ENCODE data around the gene VGLL3. TPM values are rescaled to one million over a fixed set of nuclear protein-coding genes. Genes with fewer than 3 reads are reported as not detected.

VGLL3 gene
- total RNA-seq, 2 donors from 2014 or later: 45.6 to 80.0 TPM

- Histone ChIP-seq H3K9me3 (no peaks in the 10 kb centered on the region), H3K36me3 (peaks cover 5% of the 10 kb centered on the region), H3K27me3 (replicated peaks; ENCODE audit: insufficient read depth) (no peaks in the 10 kb centered on the region), H3K27ac (no peak overlapping the region), H3K4me3 (no peak overlapping the region), H3K4me1 (ENCODE audit: control insufficient read depth in 1 of 2, low read depth in 2 of 2) (peaks cover 9 to 21% of the 10 kb centered on the region in 2 donors)
- TF ChIP-seq, protein P1, sequence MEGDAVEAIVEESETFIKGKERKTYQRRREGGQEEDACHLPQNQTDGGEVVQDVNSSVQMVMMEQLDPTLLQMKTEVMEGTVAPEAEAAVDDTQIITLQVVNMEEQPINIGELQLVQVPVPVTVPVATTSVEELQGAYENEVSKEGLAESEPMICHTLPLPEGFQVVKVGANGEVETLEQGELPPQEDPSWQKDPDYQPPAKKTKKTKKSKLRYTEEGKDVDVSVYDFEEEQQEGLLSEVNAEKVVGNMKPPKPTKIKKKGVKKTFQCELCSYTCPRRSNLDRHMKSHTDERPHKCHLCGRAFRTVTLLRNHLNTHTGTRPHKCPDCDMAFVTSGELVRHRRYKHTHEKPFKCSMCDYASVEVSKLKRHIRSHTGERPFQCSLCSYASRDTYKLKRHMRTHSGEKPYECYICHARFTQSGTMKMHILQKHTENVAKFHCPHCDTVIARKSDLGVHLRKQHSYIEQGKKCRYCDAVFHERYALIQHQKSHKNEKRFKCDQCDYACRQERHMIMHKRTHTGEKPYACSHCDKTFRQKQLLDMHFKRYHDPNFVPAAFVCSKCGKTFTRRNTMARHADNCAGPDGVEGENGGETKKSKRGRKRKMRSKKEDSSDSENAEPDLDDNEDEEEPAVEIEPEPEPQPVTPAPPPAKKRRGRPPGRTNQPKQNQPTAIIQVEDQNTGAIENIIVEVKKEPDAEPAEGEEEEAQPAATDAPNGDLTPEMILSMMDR (IDR thresholded peaks at IDR 0.05): no peak
- DNase-seq (ENCODE audit: low spot score) (no peak), ATAC-seq (ENCODE audit: insufficient number of reproducible peaks, low FRiP score, low read depth) (no peak)
These were observed 48.7 kb downstream of the VGLL3 start for GRCh38 chr3:86942206-86942605.

- Histone ChIP-seq H3K27ac (peak overlapping the region; percentile 11 to 22), H3K4me3 (peak overlapping the region; percentile 22), H3K27me3 (replicated peaks; ENCODE audit: insufficient read depth) (no peaks in the 10 kb centered on the region), H3K4me1 (ENCODE audit: control insufficient read depth in 1 of 2, low read depth in 2 of 2) (peaks cover 13 to 29% of the 10 kb centered on the region in 2 donors), H3K9me3 (no peaks in the 10 kb centered on the region), H3K36me3 (peaks cover 5% of the 10 kb centered on the region)
- DNase-seq (ENCODE audit: low spot score): no peak
- TF ChIP-seq, protein P1 (IDR thresholded peaks at IDR 0.05): no peak
- no peak for ATAC-seq (ENCODE audit: insufficient number of reproducible peaks, low FRiP score, low read depth)
These were observed 52.4 kb downstream of the VGLL3 start for GRCh38 chr3:86938416-86939105.

DNA sequence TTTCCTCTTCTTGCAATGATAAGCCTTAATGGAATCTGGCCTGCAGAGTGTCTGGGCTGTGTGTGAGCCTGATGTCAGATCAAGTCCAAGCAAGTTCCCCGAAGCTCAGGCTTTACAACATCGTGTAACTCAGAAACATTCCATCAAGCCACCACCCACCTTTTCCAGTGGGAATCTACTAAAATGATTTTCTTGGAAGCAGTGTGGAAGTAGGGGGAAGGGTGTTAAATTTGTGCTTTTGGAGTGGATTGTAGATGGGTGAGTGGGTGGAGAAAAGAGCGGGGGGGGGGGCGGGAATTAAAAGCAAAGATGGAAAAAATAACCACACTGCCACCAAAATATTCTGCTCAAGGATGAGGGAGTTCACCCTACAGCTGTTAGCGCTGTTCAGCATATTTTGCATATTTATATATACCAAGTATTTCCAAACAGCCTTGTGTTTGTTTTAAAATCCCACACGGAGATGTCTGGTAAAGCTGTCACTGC, 53.6 kb downstream of the VGLL3 start:
- ATAC-seq (ENCODE audit: insufficient number of reproducible peaks, low FRiP score, low read depth) (peak; percentile 82), DNase-seq (ENCODE audit: low spot score) (peak; percentile 29)
- H3K36me3 ChIP-seq: peaks cover 5% of the 10 kb centered on the region
- H3K27ac ChIP-seq: peak overlapping the region; percentile 39 to 58
- peaks cover 13 to 31% of the 10 kb centered on the region in 2 donors for H3K4me1 ChIP-seq (ENCODE audit: control insufficient read depth in 1 of 2, low read depth in 2 of 2)
- TF ChIP-seq, protein P1 (IDR thresholded peaks at IDR 0.05): no peak
- no peaks in the 10 kb centered on the region for H3K27me3 ChIP-seq (replicated peaks; ENCODE audit: insufficient read depth)
- no peaks in the 10 kb centered on the region for H3K9me3 ChIP-seq
- peak overlapping the region; percentile 14 for H3K4me3 ChIP-seq

GRCh38 chr3:86934851-86935250, 56.1 kb downstream of the VGLL3 start:
- ATAC-seq (ENCODE audit: insufficient number of reproducible peaks, low FRiP score, low read depth) (no peak), DNase-seq (ENCODE audit: low spot score) (no peak)
- H3K36me3 ChIP-seq: peaks cover 5% of the 10 kb centered on the region
- TF ChIP-seq, protein P1 (IDR thresholded peaks at IDR 0.05): no peak
- H3K4me3 ChIP-seq: no peak overlapping the region
- H3K4me1 ChIP-seq (ENCODE audit: control insufficient read depth in 1 of 2, low read depth in 2 of 2): peaks cover 13 to 34% of the 10 kb centered on the region in 2 donors
- no peaks in the 10 kb centered on the region for H3K27me3 ChIP-seq (replicated peaks; ENCODE audit: insufficient read depth)
- H3K27ac ChIP-seq: no peak overlapping the region
- no peaks in the 10 kb centered on the region for H3K9me3 ChIP-seq

- no peaks in the 10 kb centered on the region for H3K9me3 ChIP-seq
- H3K4me3 ChIP-seq: no peak overlapping the region
- no peak for ATAC-seq (ENCODE audit: insufficient number of reproducible peaks, low FRiP score, low read depth)
- H3K36me3 ChIP-seq: no peaks in the 10 kb centered on the region
- DNase-seq (ENCODE audit: low spot score): no peak
- TF ChIP-seq, protein P1 (IDR thresholded peaks at IDR 0.05): no peak
- H3K27me3 ChIP-seq (replicated peaks; ENCODE audit: insufficient read depth): no peaks in the 10 kb centered on the region
- H3K4me1 ChIP-seq (ENCODE audit: control insufficient read depth in 1 of 2, low read depth in 2 of 2): peaks cover 0 to 5% of the 10 kb centered on the region in 2 donors
- H3K27ac ChIP-seq: no peak overlapping the region
These were observed 60.1 kb downstream of the VGLL3 start for GRCh38 chr3:86930831-86931230.
